PC-9 (cell line): ENCODE results near the gene TUBA8.

ENCODE experiments used
- EZH2 ChIP-seq: fragments of 200-600 bp; sonication (generic); IDR thresholded peaks from 2 replicates; pipeline ENCODE4 v1.8.0; 2017; ENCODE audit warnings: antibody characterized with exemption, low read depth
- TF ChIP-seq, protein P1 (sequence below): fragments of 200-600 bp; sonication (generic); conservative IDR thresholded peaks from 2 replicates; pipeline ENCODE4 v1.6.1; 2017; ENCODE audit warnings: mixed run types, antibody characterized with exemption, mild to moderate bottlenecking, moderate library complexity

DNA sequence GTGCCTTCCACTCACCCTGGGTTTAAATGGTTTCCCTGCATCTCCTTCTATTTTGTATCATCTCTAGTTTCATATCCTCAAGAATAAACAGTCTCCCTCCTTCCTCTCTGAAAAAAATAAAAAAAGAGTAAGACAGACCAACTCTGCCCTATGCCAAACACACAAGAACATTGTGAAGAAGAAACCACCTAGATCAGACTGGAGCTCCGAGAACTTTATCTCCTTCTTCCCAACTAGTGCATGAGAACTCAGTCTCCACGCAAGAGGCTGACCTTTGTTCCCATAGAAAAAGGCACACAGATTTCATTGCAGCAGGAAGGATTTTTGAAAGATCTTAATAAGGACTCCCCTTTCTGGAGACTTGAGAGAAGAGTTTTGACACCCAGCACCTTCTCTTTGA lies 41.6 kb upstream of the TUBA8 start:
- TF ChIP-seq, protein P1, sequence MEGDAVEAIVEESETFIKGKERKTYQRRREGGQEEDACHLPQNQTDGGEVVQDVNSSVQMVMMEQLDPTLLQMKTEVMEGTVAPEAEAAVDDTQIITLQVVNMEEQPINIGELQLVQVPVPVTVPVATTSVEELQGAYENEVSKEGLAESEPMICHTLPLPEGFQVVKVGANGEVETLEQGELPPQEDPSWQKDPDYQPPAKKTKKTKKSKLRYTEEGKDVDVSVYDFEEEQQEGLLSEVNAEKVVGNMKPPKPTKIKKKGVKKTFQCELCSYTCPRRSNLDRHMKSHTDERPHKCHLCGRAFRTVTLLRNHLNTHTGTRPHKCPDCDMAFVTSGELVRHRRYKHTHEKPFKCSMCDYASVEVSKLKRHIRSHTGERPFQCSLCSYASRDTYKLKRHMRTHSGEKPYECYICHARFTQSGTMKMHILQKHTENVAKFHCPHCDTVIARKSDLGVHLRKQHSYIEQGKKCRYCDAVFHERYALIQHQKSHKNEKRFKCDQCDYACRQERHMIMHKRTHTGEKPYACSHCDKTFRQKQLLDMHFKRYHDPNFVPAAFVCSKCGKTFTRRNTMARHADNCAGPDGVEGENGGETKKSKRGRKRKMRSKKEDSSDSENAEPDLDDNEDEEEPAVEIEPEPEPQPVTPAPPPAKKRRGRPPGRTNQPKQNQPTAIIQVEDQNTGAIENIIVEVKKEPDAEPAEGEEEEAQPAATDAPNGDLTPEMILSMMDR, result no peak
- TF ChIP-seq EZH2, result no peak
